ENCODE results near the gene YLPM1. TPM values are rescaled to one million over a fixed set of nuclear protein-coding genes. Genes with fewer than 3 reads are reported as not detected.
A peak's percentile ranks its signal among the peaks of the same experiment; 100 is the strongest.

The YLPM1 gene
- total RNA-seq, 1 donor from 2014 or later: 49.5 TPM

DNA sequence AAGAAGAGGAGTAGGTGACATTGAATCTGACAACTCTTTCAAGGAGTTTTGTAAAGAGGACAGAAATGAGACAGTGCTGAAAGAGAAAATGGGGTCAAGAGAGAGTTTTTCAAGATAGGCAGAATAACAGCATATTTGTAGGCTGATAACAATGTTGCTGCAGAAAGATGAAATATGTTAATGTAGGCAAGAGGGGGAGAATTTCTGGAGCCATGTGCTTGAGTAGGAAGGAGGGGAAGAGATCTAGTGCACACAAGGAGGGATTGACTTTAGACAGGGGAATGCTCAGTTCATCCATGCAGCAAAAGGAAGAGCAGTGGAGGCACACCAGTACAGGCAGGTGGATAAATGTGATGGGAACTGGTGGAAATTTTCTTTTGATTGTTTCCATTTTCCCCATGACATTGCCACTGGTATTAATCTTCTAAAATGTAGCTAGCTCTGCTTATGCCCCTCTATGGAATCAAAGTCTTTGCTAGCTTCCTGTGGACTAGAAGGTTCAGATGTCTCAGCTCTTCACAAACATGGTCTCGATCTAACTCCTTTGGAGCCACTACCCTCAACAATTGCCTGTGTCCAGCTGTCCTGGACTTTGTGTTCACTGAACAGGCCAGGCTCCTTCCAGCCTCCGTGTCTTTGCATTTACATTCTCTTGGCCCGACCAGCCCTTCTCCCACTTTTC is 103.7 kb downstream of the YLPM1 start:
- H2AFZ ChIP-seq (ENCODE audit: low read depth, low read length): no peak overlapping the region
- TF ChIP-seq EZH2 (IDR thresholded peaks at IDR 0.05; ENCODE audit: insufficient read depth, low read length): no peak
- FAIRE-seq: no peak
- no peak overlapping the region for H3K27ac ChIP-seq (ENCODE audit: low read depth, low read length)
- H3K79me2 ChIP-seq (ENCODE audit: insufficient read depth, low read length): no peaks in the 10 kb centered on the region
- no peaks in the 10 kb centered on the region for H3K4me1 Mint-ChIP-seq (ENCODE audit: low read depth, unreplicated experiment)
- H3K27ac Mint-ChIP-seq (ENCODE audit: unreplicated experiment): no peak overlapping the region
- H3K27me3 ChIP-seq (ENCODE audit: insufficient read depth, low read length): peaks cover 9% of the 10 kb centered on the region
- H3K4me1 ChIP-seq (ENCODE audit: insufficient read depth, low read length): no peaks in the 10 kb centered on the region
- no peaks in the 10 kb centered on the region for H3K9me3 ChIP-seq (ENCODE audit: insufficient read depth, low read depth, low read length)
- no peaks in the 10 kb centered on the region for H3K36me3 ChIP-seq (ENCODE audit: insufficient read depth, low read length)
- no peak overlapping the region for H3K4me2 ChIP-seq (ENCODE audit: low read length)
- H3K4me3 Mint-ChIP-seq (ENCODE audit: unreplicated experiment): no peak overlapping the region
- H3K27me3 Mint-ChIP-seq (ENCODE audit: low read depth, unreplicated experiment): peaks cover 28% of the 10 kb centered on the region
- DNase-seq (ENCODE audit: low read depth): no peak
- H3K4me3 ChIP-seq (ENCODE audit: insufficient read depth, low read depth, low read length): no peak overlapping the region
- no peaks in the 10 kb centered on the region for H3K36me3 Mint-ChIP-seq (ENCODE audit: low read depth, unreplicated experiment)
- no peaks in the 10 kb centered on the region for H4K20me1 ChIP-seq (ENCODE audit: insufficient read depth, low read length)
- no peak overlapping the region for H3K9ac ChIP-seq (ENCODE audit: low read length)
- no peaks in the 10 kb centered on the region for H3K9me3 Mint-ChIP-seq (ENCODE audit: unreplicated experiment)

DNA sequence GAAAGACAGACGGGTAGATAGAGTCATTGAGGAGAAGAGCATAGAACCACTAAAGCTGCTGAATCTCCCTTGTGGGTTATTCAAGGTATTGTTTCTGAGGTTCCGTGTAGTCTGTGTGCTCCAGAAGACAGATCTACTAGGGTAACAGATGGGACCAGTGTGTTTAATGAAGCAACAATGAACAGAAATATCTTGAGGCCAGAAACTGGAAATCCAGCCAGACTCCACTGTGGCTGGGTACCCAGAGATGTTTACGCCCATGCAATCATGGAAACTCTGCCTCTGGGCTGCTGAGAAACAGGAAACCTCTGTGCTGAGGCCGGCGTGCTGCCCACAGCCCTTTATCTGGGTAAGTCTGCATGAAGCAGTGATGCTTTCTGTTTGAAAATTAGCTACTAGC is 104.6 kb downstream of the YLPM1 start:
- TF ChIP-seq EZH2 (IDR thresholded peaks at IDR 0.05; ENCODE audit: insufficient read depth, low read length) (no peak), CTCF (IDR thresholded peaks at IDR 0.05; ENCODE audit: insufficient read depth, low read depth, low read length) (no peak)
- no peaks in the 10 kb centered on the region for H3K79me2 ChIP-seq (ENCODE audit: insufficient read depth, low read length)
- Mint-ChIP-seq H3K4me1 (ENCODE audit: low read depth, unreplicated experiment) (no peaks in the 10 kb centered on the region), H3K27ac (ENCODE audit: unreplicated experiment) (no peak overlapping the region), H3K27me3 (ENCODE audit: low read depth, unreplicated experiment) (peaks cover 28% of the 10 kb centered on the region), H3K4me3 (ENCODE audit: unreplicated experiment) (no peak overlapping the region), H3K9me3 (ENCODE audit: unreplicated experiment) (peaks cover 2% of the 10 kb centered on the region), H3K36me3 (ENCODE audit: low read depth, unreplicated experiment) (no peaks in the 10 kb centered on the region)
- FAIRE-seq (no peak), DNase-seq (ENCODE audit: low read depth) (peak; percentile 51)
- H2AFZ ChIP-seq (ENCODE audit: low read depth, low read length): no peak overlapping the region
- H3K9me3 ChIP-seq (ENCODE audit: insufficient read depth, low read depth, low read length): no peaks in the 10 kb centered on the region
- no peak overlapping the region for H3K4me3 ChIP-seq (ENCODE audit: insufficient read depth, low read depth, low read length)
- no peaks in the 10 kb centered on the region for H3K36me3 ChIP-seq (ENCODE audit: insufficient read depth, low read length)
- no peaks in the 10 kb centered on the region for H3K4me1 ChIP-seq (ENCODE audit: insufficient read depth, low read length)
- no peaks in the 10 kb centered on the region for H4K20me1 ChIP-seq (ENCODE audit: insufficient read depth, low read length)
- no peak overlapping the region for H3K27ac ChIP-seq (ENCODE audit: low read depth, low read length)
- H3K4me2 ChIP-seq (ENCODE audit: low read length): no peak overlapping the region
- no peak overlapping the region for H3K9ac ChIP-seq (ENCODE audit: low read length)
- peaks cover 9% of the 10 kb centered on the region for H3K27me3 ChIP-seq (ENCODE audit: insufficient read depth, low read length)

- H4K20me1 ChIP-seq (ENCODE audit: insufficient read depth, low read length): no peaks in the 10 kb centered on the region
- no peak overlapping the region for H3K9ac ChIP-seq (ENCODE audit: low read length)
- no peak overlapping the region for H3K27ac ChIP-seq (ENCODE audit: low read depth, low read length)
- TF ChIP-seq CTCF (IDR thresholded peaks at IDR 0.05; ENCODE audit: insufficient read depth, low read depth, low read length) (no peak), EZH2 (IDR thresholded peaks at IDR 0.05; ENCODE audit: insufficient read depth, low read length) (no peak)
- no peak overlapping the region for H2AFZ ChIP-seq (ENCODE audit: low read depth, low read length)
- H3K27ac Mint-ChIP-seq (ENCODE audit: unreplicated experiment): no peak overlapping the region
- H3K27me3 Mint-ChIP-seq (ENCODE audit: low read depth, unreplicated experiment): peaks cover 23% of the 10 kb centered on the region
- FAIRE-seq (no peak), DNase-seq (ENCODE audit: low read depth) (no peak)
- H3K36me3 ChIP-seq (ENCODE audit: insufficient read depth, low read length): no peaks in the 10 kb centered on the region
- no peak overlapping the region for H3K4me2 ChIP-seq (ENCODE audit: low read length)
- H3K4me1 Mint-ChIP-seq (ENCODE audit: low read depth, unreplicated experiment): no peaks in the 10 kb centered on the region
- H3K79me2 ChIP-seq (ENCODE audit: insufficient read depth, low read length): no peaks in the 10 kb centered on the region
- H3K4me3 Mint-ChIP-seq (ENCODE audit: unreplicated experiment): no peak overlapping the region
- H3K4me3 ChIP-seq (ENCODE audit: insufficient read depth, low read depth, low read length): no peak overlapping the region
- peaks cover 2% of the 10 kb centered on the region for H3K9me3 Mint-ChIP-seq (ENCODE audit: unreplicated experiment)
- no peaks in the 10 kb centered on the region for H3K9me3 ChIP-seq (ENCODE audit: insufficient read depth, low read depth, low read length)
- no peaks in the 10 kb centered on the region for H3K4me1 ChIP-seq (ENCODE audit: insufficient read depth, low read length)
- peaks cover 9% of the 10 kb centered on the region for H3K27me3 ChIP-seq (ENCODE audit: insufficient read depth, low read length)
- no peaks in the 10 kb centered on the region for H3K36me3 Mint-ChIP-seq (ENCODE audit: low read depth, unreplicated experiment)
These were observed 105.6 kb downstream of the YLPM1 start for GRCh38 chr14:74868739-74869138.
